ENCODE measurements around the gene VMA21.

DNA sequence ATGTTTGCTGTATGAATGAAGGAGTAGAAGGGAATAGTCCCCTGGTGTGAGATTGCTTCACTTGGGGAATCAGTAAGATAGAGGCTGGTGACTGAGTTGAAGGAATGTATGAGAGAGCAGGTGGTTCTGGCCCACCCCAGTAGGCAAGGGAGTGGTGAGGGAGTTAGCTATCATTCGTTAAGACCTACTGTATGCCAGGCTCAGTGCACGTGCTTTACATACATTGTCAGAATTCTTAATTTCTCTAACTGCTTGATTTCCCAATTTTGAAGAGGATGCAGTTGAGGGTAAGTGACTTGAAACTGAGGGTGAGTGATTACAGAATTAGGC lies 700 bp downstream of the VMA21 start:
- TF ChIP-seq, protein P1, sequence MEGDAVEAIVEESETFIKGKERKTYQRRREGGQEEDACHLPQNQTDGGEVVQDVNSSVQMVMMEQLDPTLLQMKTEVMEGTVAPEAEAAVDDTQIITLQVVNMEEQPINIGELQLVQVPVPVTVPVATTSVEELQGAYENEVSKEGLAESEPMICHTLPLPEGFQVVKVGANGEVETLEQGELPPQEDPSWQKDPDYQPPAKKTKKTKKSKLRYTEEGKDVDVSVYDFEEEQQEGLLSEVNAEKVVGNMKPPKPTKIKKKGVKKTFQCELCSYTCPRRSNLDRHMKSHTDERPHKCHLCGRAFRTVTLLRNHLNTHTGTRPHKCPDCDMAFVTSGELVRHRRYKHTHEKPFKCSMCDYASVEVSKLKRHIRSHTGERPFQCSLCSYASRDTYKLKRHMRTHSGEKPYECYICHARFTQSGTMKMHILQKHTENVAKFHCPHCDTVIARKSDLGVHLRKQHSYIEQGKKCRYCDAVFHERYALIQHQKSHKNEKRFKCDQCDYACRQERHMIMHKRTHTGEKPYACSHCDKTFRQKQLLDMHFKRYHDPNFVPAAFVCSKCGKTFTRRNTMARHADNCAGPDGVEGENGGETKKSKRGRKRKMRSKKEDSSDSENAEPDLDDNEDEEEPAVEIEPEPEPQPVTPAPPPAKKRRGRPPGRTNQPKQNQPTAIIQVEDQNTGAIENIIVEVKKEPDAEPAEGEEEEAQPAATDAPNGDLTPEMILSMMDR (conservative IDR thresholded peaks at IDR 0.05 in 1 of 2, IDR thresholded peaks at IDR 0.05 in 1 of 2; ENCODE audit: extremely low read depth in 1 of 2, insufficient read depth in 1 of 2, low read depth in 1 of 2, low read length in 2 of 2): no peak
- TF ChIP-seq EZH2 (IDR thresholded peaks at IDR 0.05; ENCODE audit: borderline replicate concordance, low read length): no peak

Data from mammary epithelial cell (primary cell).